ENCODE data around the gene ATF7IP2. TPM values are rescaled to one million over a fixed set of nuclear protein-coding genes. Genes with fewer than 3 reads are reported as not detected.

Gene ATF7IP2
- total and polyA plus RNA-seq, 11 donors: 32.4 to 54.7 (median 43.2) TPM

DNA sequence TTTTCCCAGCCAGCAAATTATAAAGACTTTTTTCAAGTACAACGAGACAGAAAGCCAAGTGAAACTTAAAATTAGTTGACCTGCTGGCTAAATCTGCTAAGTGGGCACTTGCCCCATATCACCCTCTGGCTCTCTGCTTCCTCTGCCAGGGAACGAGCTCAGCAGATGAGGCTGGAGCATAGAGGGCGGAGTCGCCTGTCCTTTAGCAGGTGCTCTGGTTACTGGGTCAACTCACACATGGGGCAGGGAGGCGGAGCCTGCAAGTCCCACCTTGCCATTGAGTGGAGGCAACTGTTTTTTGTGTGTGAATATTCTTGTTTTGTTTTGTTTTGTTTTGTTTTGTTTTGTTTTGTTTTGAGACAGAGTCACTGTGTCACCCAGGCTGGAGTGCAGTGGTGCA, 132.0 kb downstream of the ATF7IP2 start:
- WGBS, 4 donors: 66 to 82% (median 80%) methylated on average over 5 of the region's 5 CpGs
- no peaks in the 10 kb centered on the region for H3K27me3 ChIP-seq
- peaks cover 0 to 15% (median 0%) of the 10 kb centered on the region in 9 donors for H3K36me3 ChIP-seq
- no peak for TF ChIP-seq POLR2A (IDR thresholded peaks at IDR 0.05)
- TF ChIP-seq, protein P1, sequence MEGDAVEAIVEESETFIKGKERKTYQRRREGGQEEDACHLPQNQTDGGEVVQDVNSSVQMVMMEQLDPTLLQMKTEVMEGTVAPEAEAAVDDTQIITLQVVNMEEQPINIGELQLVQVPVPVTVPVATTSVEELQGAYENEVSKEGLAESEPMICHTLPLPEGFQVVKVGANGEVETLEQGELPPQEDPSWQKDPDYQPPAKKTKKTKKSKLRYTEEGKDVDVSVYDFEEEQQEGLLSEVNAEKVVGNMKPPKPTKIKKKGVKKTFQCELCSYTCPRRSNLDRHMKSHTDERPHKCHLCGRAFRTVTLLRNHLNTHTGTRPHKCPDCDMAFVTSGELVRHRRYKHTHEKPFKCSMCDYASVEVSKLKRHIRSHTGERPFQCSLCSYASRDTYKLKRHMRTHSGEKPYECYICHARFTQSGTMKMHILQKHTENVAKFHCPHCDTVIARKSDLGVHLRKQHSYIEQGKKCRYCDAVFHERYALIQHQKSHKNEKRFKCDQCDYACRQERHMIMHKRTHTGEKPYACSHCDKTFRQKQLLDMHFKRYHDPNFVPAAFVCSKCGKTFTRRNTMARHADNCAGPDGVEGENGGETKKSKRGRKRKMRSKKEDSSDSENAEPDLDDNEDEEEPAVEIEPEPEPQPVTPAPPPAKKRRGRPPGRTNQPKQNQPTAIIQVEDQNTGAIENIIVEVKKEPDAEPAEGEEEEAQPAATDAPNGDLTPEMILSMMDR (IDR thresholded peaks at IDR 0.05): no peak
- peaks cover 3 to 15% (median 11%) of the 10 kb centered on the region in 12 donors for H3K4me1 ChIP-seq
- ATAC-seq (no peak), DNase-seq (no peak)
- H3K9me3 ChIP-seq: peaks cover 0 to 3% (median 0%) of the 10 kb centered on the region in 12 donors
- no peak overlapping the region for H3K4me3 ChIP-seq
- H3K27ac ChIP-seq: no peak overlapping the region
- intact Hi-C loops (cut with DNase I): loop anchor here in 5 of 10 donors (2.0 to 10.0 kb wide), 3 partner anchors 219 to 399 kb away; no protein-coding TSS in a partner anchor

DNA sequence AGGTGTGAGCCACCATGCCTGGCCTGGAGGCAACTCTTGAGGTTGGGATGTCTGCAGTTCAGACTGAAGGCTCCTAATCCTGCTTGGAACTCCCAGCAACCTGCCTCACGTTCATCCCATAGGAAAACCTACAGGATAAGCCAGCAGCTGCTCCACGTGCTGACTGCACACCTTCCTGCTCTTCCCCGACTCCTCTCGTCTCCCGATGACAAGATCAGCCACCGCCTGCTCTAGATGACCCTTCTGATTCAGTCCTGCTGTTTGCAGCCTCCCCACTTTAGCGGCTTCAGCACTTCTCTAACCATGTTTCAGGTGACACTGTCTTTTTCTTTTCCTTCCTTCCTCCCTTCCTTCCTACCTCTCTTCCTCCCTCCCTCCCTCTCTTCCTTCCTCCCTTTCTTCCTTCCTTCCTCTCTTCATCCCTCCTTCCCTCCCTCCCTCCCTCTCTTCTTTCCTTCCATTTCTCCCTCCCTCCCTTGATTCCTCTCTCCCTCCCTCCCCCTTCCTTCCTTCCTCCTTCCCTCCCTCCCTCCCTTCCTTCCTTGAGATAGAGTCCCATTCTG, 132.7 kb downstream of the ATF7IP2 start:
- Histone ChIP-seq H3K27me3 (no peaks in the 10 kb centered on the region), H3K4me3 (no peak overlapping the region), H3K27ac (no peak overlapping the region), H3K36me3 (peaks cover 0 to 22% (median 1%) of the 10 kb centered on the region in 9 donors), H3K4me1 (peaks cover 3 to 15% (median 11%) of the 10 kb centered on the region in 12 donors), H3K9me3 (peaks cover 0 to 3% (median 0%) of the 10 kb centered on the region in 12 donors)
- 83 to 89% (median 85%) methylated on average over 7 of the region's 7 CpGs for WGBS, 4 donors
- DNase-seq: no peak
- no peak for ATAC-seq
- TF ChIP-seq, protein P1 (IDR thresholded peaks at IDR 0.05): no peak
- TF ChIP-seq POLR2A (IDR thresholded peaks at IDR 0.05): no peak
- intact Hi-C loops (cut with DNase I): loop anchor here in 4 of 10 donors (5.0 to 10.0 kb wide), 2 partner anchors 396 to 399 kb away; no protein-coding TSS in a partner anchor

DNA sequence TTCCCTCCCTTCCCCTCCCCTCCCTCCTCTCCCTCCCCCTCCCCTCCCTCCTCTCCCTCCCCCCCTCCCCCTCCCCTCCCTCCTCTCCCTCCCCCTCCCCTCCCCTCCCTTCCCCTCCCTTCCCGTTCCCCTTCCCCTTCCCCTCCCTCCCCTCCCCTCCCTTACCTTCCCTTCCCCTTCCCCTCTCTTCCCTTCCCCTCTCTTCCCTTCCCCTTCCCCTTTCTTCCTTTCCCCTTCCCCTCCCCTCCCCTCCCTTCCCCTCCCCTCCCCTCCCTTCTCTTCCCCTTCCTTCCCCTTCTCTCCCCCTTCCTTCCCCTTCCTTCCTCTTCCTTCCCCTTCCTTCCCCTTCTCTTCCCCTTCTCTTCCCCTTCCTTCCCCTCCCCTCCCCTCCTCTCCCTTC, 133.4 kb downstream of the ATF7IP2 start:
- H3K27ac ChIP-seq: no peak overlapping the region
- WGBS, 4 donors: no CpG with 5 or more reads among the region's 1 CpG
- intact Hi-C loops (cut with DNase I): loop anchor here in 4 of 10 donors (5.0 to 10.0 kb wide), 2 partner anchors 396 to 398 kb away; no protein-coding TSS in a partner anchor
- DNase-seq (no peak), ATAC-seq (no peak)
- H3K36me3 ChIP-seq: peaks cover 0 to 29% (median 9%) of the 10 kb centered on the region in 9 donors
- no peaks in the 10 kb centered on the region for H3K27me3 ChIP-seq
- TF ChIP-seq POLR2A (IDR thresholded peaks at IDR 0.05): no peak
- TF ChIP-seq, protein P1 (IDR thresholded peaks at IDR 0.05): no peak
- H3K4me1 ChIP-seq: peaks cover 2 to 11% (median 7%) of the 10 kb centered on the region in 12 donors
- peaks cover 0 to 3% (median 0%) of the 10 kb centered on the region in 12 donors for H3K9me3 ChIP-seq
- H3K4me3 ChIP-seq: no peak overlapping the region
